ENCODE measurements around the gene ZBTB24. TPM values are rescaled to one million over a fixed set of nuclear protein-coding genes. Genes with fewer than 3 reads are reported as not detected.

Gene ZBTB24
- total RNA-seq (2014; rRNA removed; shearing (Covaris generic)) (6.8 and 7.6 TPM in 2 replicates), polyA plus RNA-seq (2016; fragmentation: Nextera tagmentation; extraction: Ambion mirVana) (3.3 and 4.0 TPM in 2 replicates)

DNA sequence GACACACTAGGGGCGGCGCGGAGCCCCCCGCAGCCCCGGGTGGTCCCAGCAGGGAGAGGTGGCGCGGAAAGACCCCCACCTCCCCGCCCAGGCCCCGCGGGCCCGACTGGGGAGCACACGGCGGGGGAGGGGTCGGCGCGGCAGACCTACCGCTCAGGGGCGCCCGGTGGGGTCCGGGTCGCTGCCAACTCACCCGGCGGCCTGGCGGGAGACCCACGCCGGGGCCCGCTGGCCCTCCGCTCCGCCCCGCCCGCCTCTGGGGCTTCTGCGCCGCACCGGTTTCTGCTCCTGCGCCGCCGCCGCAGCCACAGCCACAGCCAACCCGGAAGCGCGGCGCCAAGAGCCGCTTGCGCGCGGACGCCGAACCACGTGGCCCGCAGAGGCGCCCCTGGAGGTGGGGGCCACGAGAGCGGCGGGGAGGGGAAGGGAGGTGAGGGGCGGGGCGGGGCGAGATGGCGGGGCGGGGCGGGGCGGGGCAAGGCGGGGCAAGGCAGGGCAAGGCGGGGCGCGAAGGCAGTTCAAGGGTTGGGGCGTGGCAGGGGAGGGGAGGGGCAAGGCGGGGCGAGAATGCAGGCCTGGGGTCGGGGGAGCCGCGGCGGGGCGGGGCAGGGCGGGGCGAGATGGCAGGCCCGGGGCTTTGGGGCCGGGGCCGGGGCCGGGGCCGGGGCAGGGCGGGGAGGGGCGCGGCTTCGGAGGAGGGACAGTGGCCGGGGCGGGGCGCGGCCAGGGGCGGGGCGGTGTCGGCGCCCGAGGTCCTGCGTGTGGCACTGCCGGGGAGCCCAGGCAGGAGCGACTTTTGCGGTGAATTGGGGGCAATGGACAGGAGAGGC, at the start of gene ZBTB24:
TSS of gene ZBTB24 (minus strand) at position 315 of the 830 bp plus-strand sequence. CDS start 1,193 bp downstream, outside the sequence.
- H3K27me3 ChIP-seq (replicated peaks; ENCODE audit: insufficient read depth), result no peaks in the 10 kb centered on the region
- H2AFZ ChIP-seq, result peak within 1 kb of the TSS; percentile 84
- WGBS, 2 experiments (ENCODE audit: low coverage in 1 of 2, low lambda C conversion rate in 2 of 2, missing lambda C conversion rate in 2 of 2), result 1 to 2% methylated on average over 19 to 50 of the region's 97 CpGs
- peak within 1 kb of the TSS; percentile 43 for H3K27ac ChIP-seq
- no peaks in the 10 kb centered on the region for H3K9me3 ChIP-seq (ENCODE audit: low read depth)
- in situ Hi-C loops (cut with MboI), result no loop called here
- peak; percentile 97 for DNase-seq
- peaks cover 33% of the 10 kb centered on the region for H3K4me1 ChIP-seq (ENCODE audit: insufficient read depth)
- H3K9me2 ChIP-seq (ENCODE audit: insufficient read depth), result peaks cover 3% of the 10 kb centered on the region; the same call in 1 of the 2 replicates
- H3F3A ChIP-seq (ENCODE audit: insufficient read depth), result peaks cover 8% of the 10 kb centered on the region
- H3K36me3 ChIP-seq (ENCODE audit: low read depth), result peaks cover 10% of the 10 kb centered on the region; the same call in 1 of the 2 replicates
- H4K20me1 ChIP-seq (ENCODE audit: insufficient read depth), result no peaks in the 10 kb centered on the region
- H3K4me2 ChIP-seq (ENCODE audit: unreplicated experiment), result peak within 1 kb of the TSS; percentile 75
- H3K9ac ChIP-seq, result peak within 1 kb of the TSS; percentile 90
- H3K4me3 ChIP-seq, result peak within 1 kb of the TSS; percentile 86
- TF ChIP-seq EZH2phosphoT487 (IDR thresholded peaks at IDR 0.05; ENCODE audit: insufficient read depth, low read depth), result no peak
- peaks cover 41% of the 10 kb centered on the region for H3K79me2 ChIP-seq (ENCODE audit: insufficient read depth)

DNA sequence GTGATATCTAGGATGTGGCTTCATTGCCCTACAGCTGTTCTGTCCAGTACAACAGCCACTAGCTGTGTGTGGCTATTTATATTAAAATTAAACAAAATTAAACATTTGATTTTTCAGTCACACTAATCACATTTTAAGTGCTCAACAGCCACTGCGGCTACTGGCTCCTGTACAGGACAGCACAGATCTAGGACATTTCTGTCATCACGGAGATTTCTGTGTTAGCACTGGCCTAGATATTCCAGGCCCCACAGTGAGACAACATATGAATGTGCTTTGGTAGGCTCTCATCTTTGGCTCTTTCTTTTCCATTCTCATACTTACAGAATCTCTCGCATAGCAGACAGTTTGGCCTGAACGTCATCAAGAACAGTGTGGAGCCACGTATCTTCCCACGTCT, 48.4 kb upstream of the ZBTB24 start:
- Histone ChIP-seq H3K27me3 (replicated peaks; ENCODE audit: insufficient read depth) (no peaks in the 10 kb centered on the region), H4K20me1 (ENCODE audit: insufficient read depth) (no peaks in the 10 kb centered on the region), H3K4me3 (no peak overlapping the region), H3K9ac (no peak overlapping the region), H2AFZ (no peak overlapping the region), H3K9me3 (ENCODE audit: low read depth) (no peaks in the 10 kb centered on the region), H3F3A (ENCODE audit: insufficient read depth) (no peaks in the 10 kb centered on the region), H3K36me3 (ENCODE audit: low read depth) (no peaks in the 10 kb centered on the region), H3K9me2 (ENCODE audit: insufficient read depth) (no peaks in the 10 kb centered on the region), H3K79me2 (ENCODE audit: insufficient read depth) (no peaks in the 10 kb centered on the region), H3K27ac (no peak overlapping the region), H3K4me1 (ENCODE audit: insufficient read depth) (no peaks in the 10 kb centered on the region), H3K4me2 (ENCODE audit: unreplicated experiment) (no peak overlapping the region)
- DNase-seq, result no peak
- 50 to 59% methylated on average over 6 of the region's 6 CpGs for WGBS, 2 experiments (ENCODE audit: low coverage in 1 of 2, low lambda C conversion rate in 2 of 2, missing lambda C conversion rate in 2 of 2)
- TF ChIP-seq EZH2 (IDR thresholded peaks at IDR 0.05; ENCODE audit: insufficient read depth, poor library complexity, severe bottlenecking) (no peak), EZH2phosphoT487 (IDR thresholded peaks at IDR 0.05; ENCODE audit: insufficient read depth, low read depth) (no peak)
- in situ Hi-C loops (cut with MboI), result no loop called here

DNA sequence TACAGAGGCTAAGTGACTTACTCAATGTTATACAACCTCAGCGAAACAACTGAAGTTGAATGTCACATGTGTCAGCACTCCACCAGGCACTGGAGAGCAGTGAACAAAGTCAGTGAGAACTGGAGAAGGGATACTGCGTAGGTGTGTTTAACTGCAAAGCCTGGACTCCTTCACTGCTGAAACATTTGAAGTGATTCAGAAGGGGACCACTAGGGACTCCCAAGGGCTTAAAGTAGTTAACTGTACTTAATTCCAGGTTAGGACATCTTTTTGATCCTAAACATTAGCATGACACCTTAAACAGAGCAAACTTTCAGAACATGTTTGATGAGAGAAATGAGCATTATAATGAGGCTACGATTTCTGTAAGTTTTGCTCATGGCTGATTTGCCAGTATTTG, 45.0 kb upstream of the ZBTB24 start:
- Histone ChIP-seq H3K27me3 (replicated peaks; ENCODE audit: insufficient read depth) (no peaks in the 10 kb centered on the region), H3K4me1 (ENCODE audit: insufficient read depth) (peaks cover 11% of the 10 kb centered on the region), H3K79me2 (ENCODE audit: insufficient read depth) (no peaks in the 10 kb centered on the region), H4K20me1 (ENCODE audit: insufficient read depth) (no peaks in the 10 kb centered on the region), H3K9ac (no peak overlapping the region), H3K4me3 (no peak overlapping the region), H3K27ac (no peak overlapping the region), H3K9me2 (ENCODE audit: insufficient read depth) (no peaks in the 10 kb centered on the region), H2AFZ (no peak overlapping the region), H3K9me3 (ENCODE audit: low read depth) (no peaks in the 10 kb centered on the region), H3K36me3 (ENCODE audit: low read depth) (no peaks in the 10 kb centered on the region), H3K4me2 (ENCODE audit: unreplicated experiment) (no peak overlapping the region), H3F3A (ENCODE audit: insufficient read depth) (peaks cover 8% of the 10 kb centered on the region)
- DNase-seq, result peak; percentile 18
- in situ Hi-C loops (cut with MboI), result loop anchor here (10.0 kb wide), 3 partner anchors 167 to 867 kb away; partner anchors contain the start of genes AK9 and FIG4
- no peak for TF ChIP-seq EZH2phosphoT487 (IDR thresholded peaks at IDR 0.05; ENCODE audit: insufficient read depth, low read depth)
- no peak for TF ChIP-seq EZH2 (IDR thresholded peaks at IDR 0.05; ENCODE audit: insufficient read depth, poor library complexity, severe bottlenecking)
- WGBS, 2 experiments (ENCODE audit: low coverage in 1 of 2, low lambda C conversion rate in 2 of 2, missing lambda C conversion rate in 2 of 2), result 80 to 86% methylated on average over 3 of the region's 3 CpGs

GRCh38 chr6:109526905-109527628, 44.0 kb upstream of the ZBTB24 start:
- 55% methylated on average over 7 of the region's 7 CpGs for WGBS, 2 experiments (ENCODE audit: low coverage in 1 of 2, low lambda C conversion rate in 2 of 2, missing lambda C conversion rate in 2 of 2)
- peak; percentile 79 for DNase-seq
- Histone ChIP-seq H4K20me1 (ENCODE audit: insufficient read depth) (no peaks in the 10 kb centered on the region), H3K9me2 (ENCODE audit: insufficient read depth) (no peaks in the 10 kb centered on the region), H3K4me1 (ENCODE audit: insufficient read depth) (peaks cover 11% of the 10 kb centered on the region), H3K9me3 (ENCODE audit: low read depth) (no peaks in the 10 kb centered on the region), H3K79me2 (ENCODE audit: insufficient read depth) (no peaks in the 10 kb centered on the region), H3K4me3 (no peak overlapping the region), H3K4me2 (ENCODE audit: unreplicated experiment) (no peak overlapping the region), H3K27me3 (replicated peaks; ENCODE audit: insufficient read depth) (no peaks in the 10 kb centered on the region), H3K9ac (no peak overlapping the region), H3F3A (ENCODE audit: insufficient read depth) (peaks cover 8% of the 10 kb centered on the region), H3K27ac (no peak overlapping the region), H2AFZ (peak overlapping the region; percentile 69), H3K36me3 (ENCODE audit: low read depth) (no peaks in the 10 kb centered on the region)
- no peak for TF ChIP-seq EZH2phosphoT487 (IDR thresholded peaks at IDR 0.05; ENCODE audit: insufficient read depth, low read depth)
- no peak for TF ChIP-seq EZH2 (IDR thresholded peaks at IDR 0.05; ENCODE audit: insufficient read depth, poor library complexity, severe bottlenecking)
- in situ Hi-C loops (cut with MboI), result loop anchor here (10.0 kb wide), 3 partner anchors 168 to 868 kb away; partner anchors contain the start of genes AK9 and FIG4
